Measurements from ENCODE around the gene TUBB. TPM values are rescaled to one million over a fixed set of nuclear protein-coding genes. Genes with fewer than 3 reads are reported as not detected.

Gene TUBB
- polyA plus RNA-seq, 2 of the 4 experiments (the other 2 are of a cell fraction): 691 to 1,044 TPM

DNA sequence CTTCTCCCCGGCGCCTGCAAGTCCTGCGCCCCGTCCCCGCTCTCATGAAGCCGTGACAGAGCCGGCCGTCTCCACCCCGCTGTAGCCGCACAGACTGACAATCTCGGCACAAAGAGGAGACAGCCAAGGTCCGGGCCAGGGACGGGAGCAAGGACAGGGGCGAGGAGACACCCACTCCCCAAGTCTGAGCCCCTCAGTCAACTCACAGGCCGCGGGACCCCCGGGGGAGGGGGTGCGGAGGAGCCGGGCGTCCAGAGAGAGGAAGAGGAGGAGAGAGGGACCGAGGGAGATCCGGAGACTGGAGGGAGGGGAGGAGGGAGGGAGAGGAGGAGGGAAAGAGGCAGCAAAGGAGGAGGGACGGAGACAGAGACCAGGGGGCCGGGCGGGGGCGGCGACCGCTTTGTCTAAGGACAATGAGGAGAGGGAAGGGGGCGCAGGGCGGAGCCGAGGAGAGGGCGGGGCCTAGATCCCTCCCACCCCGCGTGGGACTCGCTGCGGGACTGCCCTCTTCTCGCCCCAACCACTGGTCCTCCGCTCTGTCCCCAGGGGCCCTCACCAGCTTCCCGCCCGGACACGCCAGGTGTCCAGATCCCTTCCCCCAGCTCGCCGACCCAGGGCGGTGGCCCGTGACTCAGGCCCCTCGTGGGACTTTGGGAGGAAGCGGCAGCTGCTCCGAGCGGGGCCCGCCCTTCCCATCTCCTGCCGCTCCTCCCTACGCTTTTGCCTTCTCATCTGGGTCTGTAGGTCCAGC, 33.1 kb upstream of the TUBB start:
- ATAC-seq (peak; percentile 51 to 74), DNase-seq (ENCODE audit: low read depth in 1 of 2, low spot score in 1 of 2) (peak; percentile 54 to 85), FAIRE-seq (no peak)
- 0% methylated on average over 8 of the region's 52 CpGs for WGBS (ENCODE audit: missing lambda C conversion rate)
- CTCF ChIA-PET: interaction anchor here (0.6 to 6.9 kb wide), 6 partner anchors 9 to 40 kb away, joined by 4 to 84 read pairs (median 6); no protein-coding TSS in a partner anchor
- Histone ChIP-seq H3K27ac (peak overlapping the region; percentile 83 to 99), H3K4me3 (peak overlapping the region; percentile 84), H3K9me3 (no peaks in the 10 kb centered on the region), H3K4me2 (peak overlapping the region; percentile 79), H3K4me1 (peaks cover 63% of the 10 kb centered on the region)
- TF ChIP-seq, protein P1, sequence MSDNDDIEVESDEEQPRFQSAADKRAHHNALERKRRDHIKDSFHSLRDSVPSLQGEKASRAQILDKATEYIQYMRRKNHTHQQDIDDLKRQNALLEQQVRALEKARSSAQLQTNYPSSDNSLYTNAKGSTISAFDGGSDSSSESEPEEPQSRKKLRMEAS (IDR thresholded peaks at IDR 0.05): peak; percentile 70
- TF ChIP-seq PHF8 (IDR thresholded peaks at IDR 0.05; ENCODE audit: borderline replicate concordance, low read depth) (0 out of 2 replicates have a peak, but pooled peaks have one; percentile 2), FOSL2 (IDR thresholded peaks at IDR 0.05) (no peak), FOSL2 (CRISPR knock-in tag; IDR thresholded peaks at IDR 0.05) (peak; percentile 79), MYC (IDR thresholded peaks at IDR 0.05; ENCODE audit: borderline replicate concordance, low read length) (0 out of 2 replicates have a peak, but pooled peaks have one; percentile 27), MAFK (IDR thresholded peaks at IDR 0.05; ENCODE audit: partially characterized antibody) (no peak), ZFP36 (IDR thresholded peaks at IDR 0.05; ENCODE audit: borderline replicate concordance, partially characterized antibody) (peak; percentile 23), JUNB (IDR thresholded peaks at IDR 0.05) (no peak)
- TF ChIP-seq, protein P2, sequence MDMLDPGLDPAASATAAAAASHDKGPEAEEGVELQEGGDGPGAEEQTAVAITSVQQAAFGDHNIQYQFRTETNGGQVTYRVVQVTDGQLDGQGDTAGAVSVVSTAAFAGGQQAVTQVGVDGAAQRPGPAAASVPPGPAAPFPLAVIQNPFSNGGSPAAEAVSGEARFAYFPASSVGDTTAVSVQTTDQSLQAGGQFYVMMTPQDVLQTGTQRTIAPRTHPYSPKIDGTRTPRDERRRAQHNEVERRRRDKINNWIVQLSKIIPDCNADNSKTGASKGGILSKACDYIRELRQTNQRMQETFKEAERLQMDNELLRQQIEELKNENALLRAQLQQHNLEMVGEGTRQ (IDR thresholded peaks at IDR 0.05): no peak
- TF ChIP-seq, protein P3, sequence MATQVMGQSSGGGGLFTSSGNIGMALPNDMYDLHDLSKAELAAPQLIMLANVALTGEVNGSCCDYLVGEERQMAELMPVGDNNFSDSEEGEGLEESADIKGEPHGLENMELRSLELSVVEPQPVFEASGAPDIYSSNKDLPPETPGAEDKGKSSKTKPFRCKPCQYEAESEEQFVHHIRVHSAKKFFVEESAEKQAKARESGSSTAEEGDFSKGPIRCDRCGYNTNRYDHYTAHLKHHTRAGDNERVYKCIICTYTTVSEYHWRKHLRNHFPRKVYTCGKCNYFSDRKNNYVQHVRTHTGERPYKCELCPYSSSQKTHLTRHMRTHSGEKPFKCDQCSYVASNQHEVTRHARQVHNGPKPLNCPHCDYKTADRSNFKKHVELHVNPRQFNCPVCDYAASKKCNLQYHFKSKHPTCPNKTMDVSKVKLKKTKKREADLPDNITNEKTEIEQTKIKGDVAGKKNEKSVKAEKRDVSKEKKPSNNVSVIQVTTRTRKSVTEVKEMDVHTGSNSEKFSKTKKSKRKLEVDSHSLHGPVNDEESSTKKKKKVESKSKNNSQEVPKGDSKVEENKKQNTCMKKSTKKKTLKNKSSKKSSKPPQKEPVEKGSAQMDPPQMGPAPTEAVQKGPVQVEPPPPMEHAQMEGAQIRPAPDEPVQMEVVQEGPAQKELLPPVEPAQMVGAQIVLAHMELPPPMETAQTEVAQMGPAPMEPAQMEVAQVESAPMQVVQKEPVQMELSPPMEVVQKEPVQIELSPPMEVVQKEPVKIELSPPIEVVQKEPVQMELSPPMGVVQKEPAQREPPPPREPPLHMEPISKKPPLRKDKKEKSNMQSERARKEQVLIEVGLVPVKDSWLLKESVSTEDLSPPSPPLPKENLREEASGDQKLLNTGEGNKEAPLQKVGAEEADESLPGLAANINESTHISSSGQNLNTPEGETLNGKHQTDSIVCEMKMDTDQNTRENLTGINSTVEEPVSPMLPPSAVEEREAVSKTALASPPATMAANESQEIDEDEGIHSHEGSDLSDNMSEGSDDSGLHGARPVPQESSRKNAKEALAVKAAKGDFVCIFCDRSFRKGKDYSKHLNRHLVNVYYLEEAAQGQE (IDR thresholded peaks at IDR 0.05): no peak
- POLR2A ChIA-PET: interaction anchor here (0.5 to 2.2 kb wide), 7 partner anchors 17 to 199 kb away, joined by 3 to 12 read pairs (median 3); partner anchors contain the start of genes MDC1 and TUBB

DNA sequence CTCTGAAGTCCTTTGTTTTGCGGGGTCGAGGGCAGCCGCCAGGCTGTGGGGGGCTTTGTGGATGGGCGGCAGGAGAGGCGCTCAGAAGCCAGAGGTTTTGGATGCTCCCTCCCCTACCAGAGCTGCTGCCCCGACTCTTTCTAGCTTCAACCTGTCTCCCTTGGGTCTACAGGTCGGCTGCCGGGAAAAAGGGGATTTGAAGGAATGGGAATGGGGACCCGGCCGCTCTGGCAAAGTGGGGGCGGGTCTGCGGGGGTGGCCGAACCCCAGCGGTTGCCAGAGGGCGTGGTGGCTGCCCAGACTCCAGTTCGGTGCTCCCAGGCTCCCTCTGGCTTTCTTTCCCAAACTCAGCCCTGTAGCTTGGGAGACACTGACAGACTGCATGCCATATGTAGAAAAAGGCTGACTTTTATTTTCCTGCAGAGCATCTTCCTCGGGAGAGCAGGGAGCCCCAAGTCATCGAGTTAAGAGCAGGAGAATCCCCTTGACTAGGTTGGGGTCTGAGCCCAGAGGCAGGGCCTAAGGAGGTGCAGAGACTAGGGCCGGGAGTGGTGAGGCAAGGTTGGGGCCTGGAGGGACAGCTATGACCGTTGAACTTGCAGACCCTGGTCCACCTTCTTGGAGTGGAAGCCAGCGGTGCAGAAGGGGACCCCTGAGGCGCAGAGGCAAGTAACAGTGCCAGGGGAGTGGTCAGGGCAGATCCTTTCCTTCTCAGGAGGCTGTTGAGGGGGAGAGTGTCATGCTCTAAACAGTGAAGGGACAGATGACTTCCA, 32.3 kb upstream of the TUBB start:
- FAIRE-seq (no peak), ATAC-seq (peak; percentile 12 to 26; a peak in 3 of 6 replicates), DNase-seq (ENCODE audit: low read depth in 1 of 2, low spot score in 1 of 2) (no peak)
- H3K4me1 ChIP-seq: peaks cover 55% of the 10 kb centered on the region
- TF ChIP-seq ZC3H11A (IDR thresholded peaks at IDR 0.05): no peak
- no peak for TF ChIP-seq ZNF302 (CRISPR knock-in tag; IDR thresholded peaks at IDR 0.05)
- TF ChIP-seq, protein P4, sequence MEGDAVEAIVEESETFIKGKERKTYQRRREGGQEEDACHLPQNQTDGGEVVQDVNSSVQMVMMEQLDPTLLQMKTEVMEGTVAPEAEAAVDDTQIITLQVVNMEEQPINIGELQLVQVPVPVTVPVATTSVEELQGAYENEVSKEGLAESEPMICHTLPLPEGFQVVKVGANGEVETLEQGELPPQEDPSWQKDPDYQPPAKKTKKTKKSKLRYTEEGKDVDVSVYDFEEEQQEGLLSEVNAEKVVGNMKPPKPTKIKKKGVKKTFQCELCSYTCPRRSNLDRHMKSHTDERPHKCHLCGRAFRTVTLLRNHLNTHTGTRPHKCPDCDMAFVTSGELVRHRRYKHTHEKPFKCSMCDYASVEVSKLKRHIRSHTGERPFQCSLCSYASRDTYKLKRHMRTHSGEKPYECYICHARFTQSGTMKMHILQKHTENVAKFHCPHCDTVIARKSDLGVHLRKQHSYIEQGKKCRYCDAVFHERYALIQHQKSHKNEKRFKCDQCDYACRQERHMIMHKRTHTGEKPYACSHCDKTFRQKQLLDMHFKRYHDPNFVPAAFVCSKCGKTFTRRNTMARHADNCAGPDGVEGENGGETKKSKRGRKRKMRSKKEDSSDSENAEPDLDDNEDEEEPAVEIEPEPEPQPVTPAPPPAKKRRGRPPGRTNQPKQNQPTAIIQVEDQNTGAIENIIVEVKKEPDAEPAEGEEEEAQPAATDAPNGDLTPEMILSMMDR (IDR thresholded peaks at IDR 0.05): peak; percentile 10; the same call in 1 of the 3 replicates
- TF ChIP-seq CBX8 (IDR thresholded peaks at IDR 0.05): no peak
- TF ChIP-seq BHLHE40 (IDR thresholded peaks at IDR 0.05; ENCODE audit: low read depth, low read length): no peak
- no peak for TF ChIP-seq SREBF2 (IDR thresholded peaks at IDR 0.05)
- H3K27ac ChIP-seq: peak overlapping the region; percentile 83 to 99
- H3K9me3 ChIP-seq: no peaks in the 10 kb centered on the region
- peak overlapping the region; percentile 84 for H3K4me3 ChIP-seq
- ChIA-PET CTCF (interaction anchor here (0.6 to 6.9 kb wide), 10 partner anchors 10 to 198 kb away, joined by 3 to 84 read pairs (median 5); partner anchors contain the start of genes DHX16 and MDC1), POLR2A (interaction anchor here (0.6 to 2.2 kb wide), 7 partner anchors 16 to 427 kb away, joined by 3 to 12 read pairs (median 3); partner anchors contain the start of genes MDC1, PSORS1C1 and TUBB)
- peak overlapping the region; percentile 79 for H3K4me2 ChIP-seq
- WGBS (ENCODE audit: missing lambda C conversion rate): 15% methylated on average over 19 of the region's 22 CpGs

All from A549 (cell line).